ENCODE results near the gene HCAR1. TPM values are rescaled to one million over a fixed set of nuclear protein-coding genes. Genes with fewer than 3 reads are reported as not detected.

HCAR1 gene
- total and polyA plus RNA-seq, 2 experiments from 2014 or later = not detected

- no peak for TF ChIP-seq EZH2 (IDR thresholded peaks at IDR 0.05; ENCODE audit: insufficient read depth, poor library complexity, severe bottlenecking)
- TF ChIP-seq EZH2phosphoT487 (IDR thresholded peaks at IDR 0.05; ENCODE audit: insufficient read depth, low read depth) = no peak
- Histone ChIP-seq H3K36me3 (ENCODE audit: low read depth) (no peaks in the 10 kb centered on the region), H3K9ac (no peak overlapping the region), H3K4me2 (ENCODE audit: unreplicated experiment) (no peak overlapping the region), H3K9me2 (ENCODE audit: insufficient read depth) (no peaks in the 10 kb centered on the region), H3K79me2 (ENCODE audit: insufficient read depth) (no peaks in the 10 kb centered on the region), H3F3A (ENCODE audit: insufficient read depth) (no peaks in the 10 kb centered on the region), H3K4me1 (ENCODE audit: insufficient read depth) (no peaks in the 10 kb centered on the region), H3K27ac (no peak overlapping the region), H3K4me3 (no peak overlapping the region), H4K20me1 (ENCODE audit: insufficient read depth) (no peaks in the 10 kb centered on the region), H3K27me3 (replicated peaks; ENCODE audit: insufficient read depth) (no peaks in the 10 kb centered on the region), H2AFZ (no peak overlapping the region), H3K9me3 (ENCODE audit: low read depth) (no peaks in the 10 kb centered on the region)
- DNase-seq = no peak
- in situ Hi-C loops (cut with MboI) = loop anchor here (5.0 kb wide), 1 partner anchor 105 kb away; no protein-coding TSS in a partner anchor
- WGBS, 2 experiments (ENCODE audit: low coverage in 1 of 2, low lambda C conversion rate in 2 of 2, missing lambda C conversion rate in 2 of 2) = 61 to 64% methylated on average over 9 of the region's 9 CpGs
Observed at GRCh38 chr12:122747224-122748135, 16.8 kb upstream of the HCAR1 start.

GRCh38 chr12:122743895-122744525 is 13.4 kb upstream of the HCAR1 start:
- no peak overlapping the region for H3K27ac ChIP-seq
- WGBS, 2 experiments (ENCODE audit: low coverage in 1 of 2, low lambda C conversion rate in 2 of 2, missing lambda C conversion rate in 2 of 2) = 95 to 98% methylated on average over 7 of the region's 7 CpGs
- no peak overlapping the region for H3K9ac ChIP-seq
- H3K4me3 ChIP-seq = no peak overlapping the region
- no peaks in the 10 kb centered on the region for H3K4me1 ChIP-seq (ENCODE audit: insufficient read depth)
- no peaks in the 10 kb centered on the region for H3K27me3 ChIP-seq (replicated peaks; ENCODE audit: insufficient read depth)
- H3K4me2 ChIP-seq (ENCODE audit: unreplicated experiment) = no peak overlapping the region
- no peak overlapping the region for H2AFZ ChIP-seq
- no peak for TF ChIP-seq EZH2phosphoT487 (IDR thresholded peaks at IDR 0.05; ENCODE audit: insufficient read depth, low read depth)
- no peak for TF ChIP-seq EZH2 (IDR thresholded peaks at IDR 0.05; ENCODE audit: insufficient read depth, poor library complexity, severe bottlenecking)
- in situ Hi-C loops (cut with MboI) = no loop called here
- H3K36me3 ChIP-seq (ENCODE audit: low read depth) = no peaks in the 10 kb centered on the region
- no peaks in the 10 kb centered on the region for H3K9me2 ChIP-seq (ENCODE audit: insufficient read depth)
- no peak for DNase-seq
- no peaks in the 10 kb centered on the region for H3F3A ChIP-seq (ENCODE audit: insufficient read depth)
- no peaks in the 10 kb centered on the region for H4K20me1 ChIP-seq (ENCODE audit: insufficient read depth)
- no peaks in the 10 kb centered on the region for H3K79me2 ChIP-seq (ENCODE audit: insufficient read depth)
- H3K9me3 ChIP-seq (ENCODE audit: low read depth) = no peaks in the 10 kb centered on the region

- Histone ChIP-seq H2AFZ (no peak overlapping the region), H3K27ac (no peak overlapping the region), H3K9ac (no peak overlapping the region), H3K4me2 (ENCODE audit: unreplicated experiment) (no peak overlapping the region), H4K20me1 (ENCODE audit: insufficient read depth) (no peaks in the 10 kb centered on the region), H3K79me2 (ENCODE audit: insufficient read depth) (no peaks in the 10 kb centered on the region), H3K36me3 (ENCODE audit: low read depth) (no peaks in the 10 kb centered on the region), H3F3A (ENCODE audit: insufficient read depth) (no peaks in the 10 kb centered on the region), H3K4me3 (no peak overlapping the region), H3K27me3 (replicated peaks; ENCODE audit: insufficient read depth) (no peaks in the 10 kb centered on the region), H3K9me3 (ENCODE audit: low read depth) (no peaks in the 10 kb centered on the region), H3K4me1 (ENCODE audit: insufficient read depth) (no peaks in the 10 kb centered on the region), H3K9me2 (ENCODE audit: insufficient read depth) (no peaks in the 10 kb centered on the region)
- TF ChIP-seq EZH2 (IDR thresholded peaks at IDR 0.05; ENCODE audit: insufficient read depth, poor library complexity, severe bottlenecking) (no peak), EZH2phosphoT487 (IDR thresholded peaks at IDR 0.05; ENCODE audit: insufficient read depth, low read depth) (no peak)
- 94 to 96% methylated on average over 7 of the region's 7 CpGs for WGBS, 2 experiments (ENCODE audit: low coverage in 1 of 2, low lambda C conversion rate in 2 of 2, missing lambda C conversion rate in 2 of 2)
- peak; percentile 11 for DNase-seq
- in situ Hi-C loops (cut with MboI) = no loop called here
Observed at GRCh38 chr12:122740351-122740750, 9.7 kb upstream of the HCAR1 start.

GRCh38 chr12:122738571-122738970 is 7.9 kb upstream of the HCAR1 start:
- Histone ChIP-seq H3K4me1 (ENCODE audit: insufficient read depth) (no peaks in the 10 kb centered on the region), H3K4me2 (ENCODE audit: unreplicated experiment) (no peak overlapping the region), H3K36me3 (ENCODE audit: low read depth) (no peaks in the 10 kb centered on the region), H3K9ac (no peak overlapping the region), H3K4me3 (no peak overlapping the region), H3K79me2 (ENCODE audit: insufficient read depth) (no peaks in the 10 kb centered on the region), H2AFZ (no peak overlapping the region), H3K27me3 (replicated peaks; ENCODE audit: insufficient read depth) (no peaks in the 10 kb centered on the region), H3K27ac (no peak overlapping the region), H3K9me3 (ENCODE audit: low read depth) (no peaks in the 10 kb centered on the region), H3F3A (ENCODE audit: insufficient read depth) (no peaks in the 10 kb centered on the region), H3K9me2 (ENCODE audit: insufficient read depth) (no peaks in the 10 kb centered on the region), H4K20me1 (ENCODE audit: insufficient read depth) (no peaks in the 10 kb centered on the region)
- 85 to 89% methylated on average over 7 of the region's 7 CpGs for WGBS, 2 experiments (ENCODE audit: low coverage in 1 of 2, low lambda C conversion rate in 2 of 2, missing lambda C conversion rate in 2 of 2)
- TF ChIP-seq EZH2phosphoT487 (IDR thresholded peaks at IDR 0.05; ENCODE audit: insufficient read depth, low read depth) (no peak), EZH2 (IDR thresholded peaks at IDR 0.05; ENCODE audit: insufficient read depth, poor library complexity, severe bottlenecking) (no peak)
- in situ Hi-C loops (cut with MboI) = no loop called here
- DNase-seq = no peak

Data from GM23248 (cell line).